Left ventricle myocardium inferior (tissue), 1 donor: ENCODE data around the gene LMO2. TPM values are rescaled to one million over a fixed set of nuclear protein-coding genes. Genes with fewer than 3 reads are reported as not detected.

Experiments
- DNase-seq: peaks from one replicate; pipeline ENCODE4 v3.0.0-alpha.2; 2020
- H3K27ac ChIP-seq: fragments of 200-600 bp; replicated peaks from 2 replicates; pipeline ENCODE4 v1.8.0; 2021
- H3K27me3 ChIP-seq: fragments of 200-600 bp; 2 replicates; pipeline ENCODE4 v1.8.0; 2021; ENCODE audit warnings: low read depth
- H3K36me3 ChIP-seq: fragments of 200-600 bp; 2 replicates; pipeline ENCODE4 v1.8.0; 2021
- H3K4me1 ChIP-seq: fragments of 200-600 bp; 2 replicates; pipeline ENCODE4 v1.8.0; 2021
- H3K4me3 ChIP-seq: fragments of 200-600 bp; 2 replicates; pipeline ENCODE4 v1.8.0; 2021; ENCODE audit warnings: mild to moderate bottlenecking, moderate library complexity
- H3K9me3 ChIP-seq: fragments of 200-600 bp; replicated peaks from 2 replicates; pipeline ENCODE4 v1.8.0; 2021
- CTCF ChIP-seq: fragments of 200-600 bp; IDR thresholded peaks from 2 replicates; pipeline ENCODE4 v1.8.0; 2021; ENCODE audit warnings: antibody characterized with exemption, mild to moderate bottlenecking, borderline replicate concordance
- intact Hi-C: fragments of 100-400 bp; cut with micrococcal nuclease; formaldehyde crosslinking; loops from one replicate; pipeline ENCODE4 v1.11.0; 2022
- long read RNA-seq: library from polyadenylated mRNA; unstranded; transcript quantifications from one replicate; pipeline ENCODE4 v2.0.0, GENCODE V29; 2021
- total RNA-seq: library from RNA; stranded (reverse); fragmentation: NEBNext Ultra II Directional; extraction: Animal tissue kit (Norgen Biotek cat#: 25700); gene quantifications from one replicate; pipeline ENCODE4 v1.2.1, GENCODE V29; 2021
- donor health status: DM: no; HTN: yes; CAD: no; lungs with severe emphysema.

The LMO2 gene
- 8.4 TPM for total RNA-seq
- long read RNA-seq, transcript LMO2-202 (3 exons, 1,687 nt) = major isoform, 5 of 12 reads
- long read RNA-seq, partial matches to known transcripts = 2 of 12 reads
- long read RNA-seq, other reads (novel, unspliced or antisense) = 5 of 12 reads

GRCh38 chr11:33891714-33892327, at the start of gene LMO2:
TSS of gene LMO2 (minus strand) at chr11:33892076. CDS start at chr11:33869716, 22,360 bp downstream.
- peaks cover 23% of the 10 kb centered on the region for H3K27me3 ChIP-seq
- H3K9me3 ChIP-seq = no peaks in the 10 kb centered on the region
- no peak within 1 kb of the TSS for H3K27ac ChIP-seq
- no peak for DNase-seq
- H3K4me1 ChIP-seq = no peaks in the 10 kb centered on the region
- H3K4me3 ChIP-seq = no peak within 1 kb of the TSS
- intact Hi-C loops = no loop called here
- TF ChIP-seq CTCF = no peak
- H3K36me3 ChIP-seq = no peaks in the 10 kb centered on the region

DNA sequence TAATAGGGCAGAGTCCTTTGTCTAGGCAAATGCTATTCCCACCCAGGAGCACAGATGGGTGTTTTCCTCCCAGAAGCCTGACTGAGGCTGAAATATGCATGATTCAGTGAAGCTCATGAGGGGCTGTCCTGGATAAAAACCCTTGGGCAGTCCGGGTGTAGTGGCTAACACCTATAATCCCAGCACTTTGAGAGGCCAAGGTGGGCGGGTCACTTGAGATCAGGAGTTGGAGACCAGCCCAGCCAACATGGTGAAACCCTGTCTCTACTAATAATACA, 48.6 kb upstream of the LMO2 start:
- Histone ChIP-seq H3K27ac (no peak overlapping the region), H3K36me3 (no peaks in the 10 kb centered on the region), H3K4me1 (peaks cover 57% of the 10 kb centered on the region), H3K27me3 (no peaks in the 10 kb centered on the region), H3K4me3 (no peak overlapping the region), H3K9me3 (no peaks in the 10 kb centered on the region)
- no peak for DNase-seq
- no peak for TF ChIP-seq CTCF
- intact Hi-C loops = no loop called here

DNA sequence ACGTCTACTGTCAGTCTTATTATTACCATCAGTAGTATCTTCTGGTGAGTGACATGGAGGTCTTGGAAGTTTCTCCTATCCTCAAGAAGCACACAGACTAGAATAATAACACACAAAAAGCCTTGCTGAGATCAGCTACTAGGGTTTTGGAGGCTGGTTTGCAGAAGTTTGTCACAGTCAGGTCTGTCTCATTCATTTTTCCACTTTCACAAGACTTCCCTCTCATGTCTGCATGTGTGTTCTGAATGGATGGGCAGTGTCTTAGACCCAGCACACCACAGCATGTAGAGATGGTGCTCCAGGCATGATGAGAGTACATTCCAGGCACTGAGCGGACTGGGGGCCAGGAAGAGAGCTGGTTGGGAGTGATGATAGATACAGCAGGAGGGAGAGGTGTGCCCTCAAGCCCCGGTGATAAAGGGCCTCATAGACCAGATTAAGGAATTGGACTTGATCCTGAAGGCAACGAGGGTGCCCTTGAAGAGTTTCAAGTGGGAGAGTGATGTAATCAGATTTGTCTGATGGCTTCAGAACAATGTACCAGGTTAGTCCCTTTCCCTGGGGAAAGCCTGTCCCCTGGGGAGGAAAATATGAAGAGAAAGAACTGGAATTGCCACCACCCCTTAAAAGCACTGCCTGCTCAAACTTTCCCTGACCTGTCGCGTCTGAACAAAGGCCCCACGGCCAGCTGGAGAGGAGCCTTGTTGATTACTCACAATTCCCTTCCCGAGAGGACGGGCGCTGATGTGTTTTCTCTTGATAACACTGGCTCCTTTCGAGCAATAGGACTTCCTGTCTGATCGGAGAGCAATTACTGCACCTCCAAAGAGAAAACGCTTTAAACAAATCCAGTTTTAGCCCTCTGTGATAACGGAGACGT, 45.1 kb upstream of the LMO2 start:
- intact Hi-C loops = loop anchor here (10.0 kb wide), 1 partner anchor 72 kb away; no protein-coding TSS in a partner anchor

GRCh38 chr11:33935461-33936456, 43.9 kb upstream of the LMO2 start:
- Histone ChIP-seq H3K36me3 (no peaks in the 10 kb centered on the region), H3K27ac (no peak overlapping the region), H3K9me3 (peaks cover 9% of the 10 kb centered on the region), H3K4me1 (peaks cover 59% of the 10 kb centered on the region), H3K27me3 (no peaks in the 10 kb centered on the region), H3K4me3 (no peak overlapping the region)
- TF ChIP-seq CTCF = no peak
- DNase-seq = no peak
- intact Hi-C loops = loop anchor here (10.0 kb wide), 1 partner anchor 71 kb away; no protein-coding TSS in a partner anchor

More for the DNA sequence above, 45.1 kb upstream of the LMO2 start:
- Histone ChIP-seq H3K9me3 (peaks cover 1% of the 10 kb centered on the region), H3K36me3 (no peaks in the 10 kb centered on the region), H3K27me3 (no peaks in the 10 kb centered on the region), H3K4me3 (peak overlapping the region; percentile 1), H3K27ac (peak overlapping the region; percentile 56), H3K4me1 (peaks cover 60% of the 10 kb centered on the region)
- peak; percentile 62 for DNase-seq
- TF ChIP-seq CTCF = no peak

DNA sequence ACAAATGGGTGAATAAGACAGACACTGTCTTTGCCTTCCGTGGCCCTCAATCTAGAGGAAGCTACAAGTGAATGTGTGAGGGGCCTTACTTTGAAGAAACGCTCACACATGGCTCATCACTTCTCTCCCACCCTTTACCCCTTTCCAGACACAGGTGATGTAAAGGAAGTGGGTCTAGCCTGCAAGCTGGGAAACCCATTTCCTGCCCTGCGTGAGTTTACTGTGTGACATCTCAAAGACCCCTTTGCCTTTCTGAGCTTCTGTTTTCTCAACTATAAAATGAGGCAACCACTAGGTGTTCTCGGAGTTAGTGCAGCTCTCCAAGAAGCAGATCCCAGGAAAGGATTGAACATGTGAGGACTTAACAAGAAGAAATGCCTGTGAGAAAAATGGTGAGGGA, 43.1 kb upstream of the LMO2 start:
- no peak for TF ChIP-seq CTCF
- intact Hi-C loops = loop anchor here (10.0 kb wide), 1 partner anchor 70 kb away; no protein-coding TSS in a partner anchor
- peaks cover 66% of the 10 kb centered on the region for H3K4me1 ChIP-seq

More for the DNA sequence above, 43.1 kb upstream of the LMO2 start:
- Histone ChIP-seq H3K27ac (no peak overlapping the region), H3K9me3 (peaks cover 9% of the 10 kb centered on the region), H3K27me3 (no peaks in the 10 kb centered on the region), H3K36me3 (no peaks in the 10 kb centered on the region), H3K4me3 (no peak overlapping the region)
- DNase-seq = no peak
